HEK293 (cell line): Measurements from ENCODE around the gene RNF11.
A peak's percentile ranks its signal among the peaks of the same experiment; 100 is the strongest.

Experiments used
- GLIS2 ChIP-seq: fragments of 450-650 bp; formaldehyde crosslinking; IDR thresholded peaks from 2 replicates; pipeline ENCODE4 v1.5.1; 2016; ENCODE audit warnings: missing biosample characterization, missing genetic modification characterization
- KLF7 ChIP-seq: fragments of 450-650 bp; formaldehyde crosslinking; IDR thresholded peaks from 2 replicates; pipeline ENCODE4 v1.5.1; 2016; ENCODE audit warnings: missing biosample characterization, missing genetic modification characterization, borderline replicate concordance
- MYNN ChIP-seq: fragments of 450-650 bp; formaldehyde crosslinking; IDR thresholded peaks from 2 replicates; pipeline ENCODE4 v1.5.1; 2016; ENCODE audit warnings: missing biosample characterization, missing genetic modification characterization, borderline replicate concordance
- PRDM1 ChIP-seq: fragments of 450-650 bp; formaldehyde crosslinking; IDR thresholded peaks from 2 replicates; pipeline ENCODE4; 2016; ENCODE audit warnings: missing biosample characterization, missing genetic modification characterization
- SETDB1 ChIP-seq: IDR thresholded peaks from one replicate; pipeline ENCODE4 v1.6.1; 2017; ENCODE audit warnings: mild to moderate bottlenecking, low read length, moderate library complexity, mixed read lengths; ENCODE audit not compliant: insufficient read length
- SP7 ChIP-seq: fragments of 450-650 bp; formaldehyde crosslinking; IDR thresholded peaks from 2 replicates; pipeline ENCODE4 v1.5.1; 2016; ENCODE audit warnings: missing biosample characterization, missing genetic modification characterization
- ZNF114 ChIP-seq: fragments of 450-650 bp; formaldehyde crosslinking; IDR thresholded peaks from 2 replicates; pipeline ENCODE4 v1.5.0; 2017; ENCODE audit warnings: missing biosample characterization, missing genetic modification characterization
- ZNF121 ChIP-seq: fragments of 450-650 bp; formaldehyde crosslinking; IDR thresholded peaks from 2 replicates; pipeline ENCODE4 v1.5.1; 2016; ENCODE audit warnings: missing biosample characterization, missing genetic modification characterization
- ZNF132 ChIP-seq: fragments of 450-650 bp; formaldehyde crosslinking; IDR thresholded peaks from 2 replicates; pipeline ENCODE4 v1.5.1; 2017; ENCODE audit warnings: missing biosample characterization, missing genetic modification characterization, borderline replicate concordance
- ZNF133 ChIP-seq: fragments of 450-650 bp; formaldehyde crosslinking; IDR thresholded peaks from 2 replicates; pipeline ENCODE4 v1.5.1; 2016; ENCODE audit warnings: missing biosample characterization, missing genetic modification characterization
- ZNF155 ChIP-seq: fragments of 450-650 bp; formaldehyde crosslinking; IDR thresholded peaks from 2 replicates; pipeline ENCODE4 v1.5.1; 2016; ENCODE audit warnings: missing biosample characterization, missing genetic modification characterization
- ZNF24 ChIP-seq: fragments of 450-650 bp; formaldehyde crosslinking; IDR thresholded peaks from 2 replicates; pipeline ENCODE4 v1.5.1; 2016; ENCODE audit warnings: missing biosample characterization, missing genetic modification characterization
- ZNF292 ChIP-seq: fragments of 450-650 bp; formaldehyde crosslinking; IDR thresholded peaks from 2 replicates; pipeline ENCODE4 v1.5.1; 2016; ENCODE audit warnings: low read depth, missing biosample characterization, missing genetic modification characterization, borderline replicate concordance
- ZNF311 ChIP-seq: fragments of 450-650 bp; formaldehyde crosslinking; IDR thresholded peaks from 2 replicates; pipeline ENCODE4 v1.5.1; 2017; ENCODE audit warnings: missing biosample characterization, missing genetic modification characterization, borderline replicate concordance
- ZNF366 ChIP-seq: fragments of 450-650 bp; formaldehyde crosslinking; conservative IDR thresholded peaks from 2 replicates; pipeline ENCODE4 v1.5.1; 2016; ENCODE audit warnings: missing biosample characterization, missing genetic modification characterization
- ZNF391 ChIP-seq: fragments of 450-650 bp; formaldehyde crosslinking; IDR thresholded peaks from 2 replicates; pipeline ENCODE4 v1.5.1; 2016; ENCODE audit warnings: low read depth, missing biosample characterization, missing genetic modification characterization, borderline replicate concordance
- ZNF510 ChIP-seq: fragments of 450-650 bp; formaldehyde crosslinking; IDR thresholded peaks from 2 replicates; pipeline ENCODE4 v1.5.1; 2018; ENCODE audit warnings: mild to moderate bottlenecking, missing genetic modification characterization, missing biosample characterization; ENCODE audit not compliant: insufficient replicate concordance
- ZNF544 ChIP-seq: fragments of 450-650 bp; formaldehyde crosslinking; IDR thresholded peaks from 2 replicates; pipeline ENCODE4 v1.5.0; 2017; ENCODE audit warnings: missing biosample characterization, missing genetic modification characterization
- ZNF596 ChIP-seq: fragments of 450-650 bp; IDR thresholded peaks from 2 replicates; pipeline ENCODE4 v1.5.0; 2018; ENCODE audit warnings: missing biosample characterization, mild to moderate bottlenecking, missing genetic modification characterization, moderate library complexity
- ZNF654 ChIP-seq: fragments of 450-650 bp; formaldehyde crosslinking; IDR thresholded peaks from 2 replicates; pipeline ENCODE4 v1.5.1; 2016; ENCODE audit warnings: low read depth, missing biosample characterization, missing genetic modification characterization
- ZNF785 ChIP-seq: fragments of 450-650 bp; formaldehyde crosslinking; IDR thresholded peaks from 2 replicates; pipeline ENCODE4 v1.5.1; 2016; ENCODE audit warnings: missing biosample characterization, missing genetic modification characterization
- TF ChIP-seq, protein P1 (sequence below): fragments of 450-650 bp; formaldehyde crosslinking; IDR thresholded peaks from 2 replicates; pipeline ENCODE4 v1.5.1; 2017; ENCODE audit warnings: missing biosample characterization, missing genetic modification characterization
- TF ChIP-seq, protein P2 (sequence below): fragments of 450-650 bp; IDR thresholded peaks from 2 replicates; pipeline ENCODE4 v1.5.1; 2018; ENCODE audit warnings: missing biosample characterization, missing genetic modification characterization
- TF ChIP-seq, protein P3 (sequence below): fragments of 450-650 bp; formaldehyde crosslinking; IDR thresholded peaks from 2 replicates; pipeline ENCODE4 v1.5.1; 2016; ENCODE audit warnings: missing biosample characterization, missing genetic modification characterization
- TF ChIP-seq, protein P4 (sequence below): fragments of 450-650 bp; formaldehyde crosslinking; IDR thresholded peaks from 2 replicates; pipeline ENCODE4 v1.5.1; 2016; ENCODE audit warnings: missing biosample characterization, missing genetic modification characterization
- TF ChIP-seq, protein P5 (sequence below): fragments of 450-650 bp; formaldehyde crosslinking; conservative IDR thresholded peaks from 2 replicates; pipeline ENCODE4 v1.5.1; 2016; ENCODE audit warnings: low read depth, missing biosample characterization, missing genetic modification characterization
- TF ChIP-seq, protein P6 (sequence below): fragments of 450-650 bp; formaldehyde crosslinking; IDR thresholded peaks from 2 replicates; pipeline ENCODE4 v1.5.1; 2016; ENCODE audit warnings: missing biosample characterization, missing genetic modification characterization

RNF11 gene

DNA sequence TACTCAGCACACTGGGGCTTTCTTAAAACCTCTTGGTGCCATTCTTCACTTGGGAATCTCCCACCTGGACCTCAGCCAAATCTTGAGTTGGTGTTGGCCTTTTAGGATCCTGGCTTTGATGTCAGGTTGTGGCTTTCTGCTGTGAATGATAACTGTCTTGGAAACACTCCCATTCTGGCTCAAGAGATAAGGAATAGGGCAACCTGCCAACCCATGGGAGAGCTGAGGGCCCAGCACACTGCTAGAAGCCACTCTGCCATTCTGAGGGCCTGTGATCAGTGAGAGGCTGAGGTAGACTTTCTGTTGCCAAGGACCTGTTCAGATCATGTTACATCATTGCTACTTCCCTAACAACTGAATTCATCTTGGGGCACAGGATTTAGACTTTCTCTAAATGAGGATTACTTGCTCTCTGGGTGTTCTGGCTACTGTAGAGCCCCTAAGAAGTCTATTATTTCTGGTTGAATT lies 48.4 kb downstream of the RNF11 start (continued):
- TF ChIP-seq ZNF292 (tag by site-specific recombination) (no peak), ZNF510 (tag by site-specific recombination) (no peak), ZNF114 (no peak), ZNF133 (tag by site-specific recombination) (no peak), ZNF132 (tag by site-specific recombination) (no peak), ZNF24 (tag by site-specific recombination) (peak; percentile 84), ZNF155 (tag by site-specific recombination) (no peak), ZNF391 (tag by site-specific recombination) (no peak), ZNF366 (tag by site-specific recombination) (peak; percentile 97), MYNN (tag by site-specific recombination) (no peak), ZNF785 (tag by site-specific recombination) (no peak), SP7 (tag by site-specific recombination) (peak; percentile 97), PRDM1 (tag by site-specific recombination) (peak; percentile 80), ZNF544 (tag by site-specific recombination) (no peak), ZNF596 (tag by site-specific recombination) (no peak), GLIS2 (no peak), SETDB1 (no peak), ZNF121 (no peak), ZNF311 (tag by site-specific recombination) (no peak), ZNF654 (tag by site-specific recombination) (no peak), KLF7 (tag by site-specific recombination) (peak; percentile 68; the same call in 1 of the 2 replicates)
- TF ChIP-seq, protein P1, sequence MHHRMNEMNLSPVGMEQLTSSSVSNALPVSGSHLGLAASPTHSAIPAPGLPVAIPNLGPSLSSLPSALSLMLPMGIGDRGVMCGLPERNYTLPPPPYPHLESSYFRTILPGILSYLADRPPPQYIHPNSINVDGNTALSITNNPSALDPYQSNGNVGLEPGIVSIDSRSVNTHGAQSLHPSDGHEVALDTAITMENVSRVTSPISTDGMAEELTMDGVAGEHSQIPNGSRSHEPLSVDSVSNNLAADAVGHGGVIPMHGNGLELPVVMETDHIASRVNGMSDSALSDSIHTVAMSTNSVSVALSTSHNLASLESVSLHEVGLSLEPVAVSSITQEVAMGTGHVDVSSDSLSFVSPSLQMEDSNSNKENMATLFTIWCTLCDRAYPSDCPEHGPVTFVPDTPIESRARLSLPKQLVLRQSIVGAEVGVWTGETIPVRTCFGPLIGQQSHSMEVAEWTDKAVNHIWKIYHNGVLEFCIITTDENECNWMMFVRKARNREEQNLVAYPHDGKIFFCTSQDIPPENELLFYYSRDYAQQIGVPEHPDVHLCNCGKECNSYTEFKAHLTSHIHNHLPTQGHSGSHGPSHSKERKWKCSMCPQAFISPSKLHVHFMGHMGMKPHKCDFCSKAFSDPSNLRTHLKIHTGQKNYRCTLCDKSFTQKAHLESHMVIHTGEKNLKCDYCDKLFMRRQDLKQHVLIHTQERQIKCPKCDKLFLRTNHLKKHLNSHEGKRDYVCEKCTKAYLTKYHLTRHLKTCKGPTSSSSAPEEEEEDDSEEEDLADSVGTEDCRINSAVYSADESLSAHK, result peak; percentile 70; the same call in 1 of the 2 replicates
- TF ChIP-seq, protein P2, sequence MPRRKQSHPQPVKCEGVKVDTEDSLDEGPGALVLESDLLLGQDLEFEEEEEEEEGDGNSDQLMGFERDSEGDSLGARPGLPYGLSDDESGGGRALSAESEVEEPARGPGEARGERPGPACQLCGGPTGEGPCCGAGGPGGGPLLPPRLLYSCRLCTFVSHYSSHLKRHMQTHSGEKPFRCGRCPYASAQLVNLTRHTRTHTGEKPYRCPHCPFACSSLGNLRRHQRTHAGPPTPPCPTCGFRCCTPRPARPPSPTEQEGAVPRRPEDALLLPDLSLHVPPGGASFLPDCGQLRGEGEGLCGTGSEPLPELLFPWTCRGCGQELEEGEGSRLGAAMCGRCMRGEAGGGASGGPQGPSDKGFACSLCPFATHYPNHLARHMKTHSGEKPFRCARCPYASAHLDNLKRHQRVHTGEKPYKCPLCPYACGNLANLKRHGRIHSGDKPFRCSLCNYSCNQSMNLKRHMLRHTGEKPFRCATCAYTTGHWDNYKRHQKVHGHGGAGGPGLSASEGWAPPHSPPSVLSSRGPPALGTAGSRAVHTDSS (tag by site-specific recombination), result no peak
- TF ChIP-seq, protein P3, sequence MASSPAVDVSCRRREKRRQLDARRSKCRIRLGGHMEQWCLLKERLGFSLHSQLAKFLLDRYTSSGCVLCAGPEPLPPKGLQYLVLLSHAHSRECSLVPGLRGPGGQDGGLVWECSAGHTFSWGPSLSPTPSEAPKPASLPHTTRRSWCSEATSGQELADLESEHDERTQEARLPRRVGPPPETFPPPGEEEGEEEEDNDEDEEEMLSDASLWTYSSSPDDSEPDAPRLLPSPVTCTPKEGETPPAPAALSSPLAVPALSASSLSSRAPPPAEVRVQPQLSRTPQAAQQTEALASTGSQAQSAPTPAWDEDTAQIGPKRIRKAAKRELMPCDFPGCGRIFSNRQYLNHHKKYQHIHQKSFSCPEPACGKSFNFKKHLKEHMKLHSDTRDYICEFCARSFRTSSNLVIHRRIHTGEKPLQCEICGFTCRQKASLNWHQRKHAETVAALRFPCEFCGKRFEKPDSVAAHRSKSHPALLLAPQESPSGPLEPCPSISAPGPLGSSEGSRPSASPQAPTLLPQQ (tag by site-specific recombination), result peak; percentile 96
- TF ChIP-seq, protein P4, sequence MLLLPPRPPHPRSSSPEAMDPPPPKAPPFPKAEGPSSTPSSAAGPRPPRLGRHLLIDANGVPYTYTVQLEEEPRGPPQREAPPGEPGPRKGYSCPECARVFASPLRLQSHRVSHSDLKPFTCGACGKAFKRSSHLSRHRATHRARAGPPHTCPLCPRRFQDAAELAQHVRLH (tag by site-specific recombination), result peak; percentile 64
- TF ChIP-seq, protein P5, sequence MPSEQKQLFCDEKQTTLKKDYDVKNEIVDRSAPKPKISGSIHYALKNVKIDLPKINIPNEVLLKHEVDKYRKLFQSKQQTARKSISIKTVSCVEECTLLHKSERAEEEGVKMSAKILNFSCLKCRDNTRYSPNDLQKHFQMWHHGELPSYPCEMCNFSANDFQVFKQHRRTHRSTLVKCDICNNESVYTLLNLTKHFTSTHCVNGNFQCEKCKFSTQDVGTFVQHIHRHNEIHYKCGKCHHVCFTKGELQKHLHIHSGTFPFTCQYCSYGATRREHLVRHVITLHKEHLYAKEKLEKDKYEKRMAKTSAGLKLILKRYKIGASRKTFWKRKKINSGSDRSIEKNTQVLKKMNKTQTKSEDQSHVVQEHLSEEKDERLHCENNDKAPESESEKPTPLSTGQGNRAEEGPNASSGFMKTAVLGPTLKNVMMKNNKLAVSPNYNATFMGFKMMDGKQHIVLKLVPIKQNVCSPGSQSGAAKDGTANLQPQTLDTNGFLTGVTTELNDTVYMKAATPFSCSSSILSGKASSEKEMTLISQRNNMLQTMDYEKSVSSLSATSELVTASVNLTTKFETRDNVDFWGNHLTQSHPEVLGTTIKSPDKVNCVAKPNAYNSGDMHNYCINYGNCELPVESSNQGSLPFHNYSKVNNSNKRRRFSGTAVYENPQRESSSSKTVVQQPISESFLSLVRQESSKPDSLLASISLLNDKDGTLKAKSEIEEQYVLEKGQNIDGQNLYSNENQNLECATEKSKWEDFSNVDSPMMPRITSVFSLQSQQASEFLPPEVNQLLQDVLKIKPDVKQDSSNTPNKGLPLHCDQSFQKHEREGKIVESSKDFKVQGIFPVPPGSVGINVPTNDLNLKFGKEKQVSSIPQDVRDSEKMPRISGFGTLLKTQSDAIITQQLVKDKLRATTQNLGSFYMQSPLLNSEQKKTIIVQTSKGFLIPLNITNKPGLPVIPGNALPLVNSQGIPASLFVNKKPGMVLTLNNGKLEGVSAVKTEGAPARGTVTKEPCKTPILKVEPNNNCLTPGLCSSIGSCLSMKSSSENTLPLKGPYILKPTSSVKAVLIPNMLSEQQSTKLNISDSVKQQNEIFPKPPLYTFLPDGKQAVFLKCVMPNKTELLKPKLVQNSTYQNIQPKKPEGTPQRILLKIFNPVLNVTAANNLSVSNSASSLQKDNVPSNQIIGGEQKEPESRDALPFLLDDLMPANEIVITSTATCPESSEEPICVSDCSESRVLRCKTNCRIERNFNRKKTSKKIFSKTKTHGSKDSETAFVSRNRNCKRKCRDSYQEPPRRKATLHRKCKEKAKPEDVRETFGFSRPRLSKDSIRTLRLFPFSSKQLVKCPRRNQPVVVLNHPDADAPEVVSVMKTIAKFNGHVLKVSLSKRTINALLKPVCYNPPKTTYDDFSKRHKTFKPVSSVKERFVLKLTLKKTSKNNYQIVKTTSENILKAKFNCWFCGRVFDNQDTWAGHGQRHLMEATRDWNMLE (tag by site-specific recombination), result no peak; the same call in 1 of the 2 replicates
- TF ChIP-seq, protein P6, sequence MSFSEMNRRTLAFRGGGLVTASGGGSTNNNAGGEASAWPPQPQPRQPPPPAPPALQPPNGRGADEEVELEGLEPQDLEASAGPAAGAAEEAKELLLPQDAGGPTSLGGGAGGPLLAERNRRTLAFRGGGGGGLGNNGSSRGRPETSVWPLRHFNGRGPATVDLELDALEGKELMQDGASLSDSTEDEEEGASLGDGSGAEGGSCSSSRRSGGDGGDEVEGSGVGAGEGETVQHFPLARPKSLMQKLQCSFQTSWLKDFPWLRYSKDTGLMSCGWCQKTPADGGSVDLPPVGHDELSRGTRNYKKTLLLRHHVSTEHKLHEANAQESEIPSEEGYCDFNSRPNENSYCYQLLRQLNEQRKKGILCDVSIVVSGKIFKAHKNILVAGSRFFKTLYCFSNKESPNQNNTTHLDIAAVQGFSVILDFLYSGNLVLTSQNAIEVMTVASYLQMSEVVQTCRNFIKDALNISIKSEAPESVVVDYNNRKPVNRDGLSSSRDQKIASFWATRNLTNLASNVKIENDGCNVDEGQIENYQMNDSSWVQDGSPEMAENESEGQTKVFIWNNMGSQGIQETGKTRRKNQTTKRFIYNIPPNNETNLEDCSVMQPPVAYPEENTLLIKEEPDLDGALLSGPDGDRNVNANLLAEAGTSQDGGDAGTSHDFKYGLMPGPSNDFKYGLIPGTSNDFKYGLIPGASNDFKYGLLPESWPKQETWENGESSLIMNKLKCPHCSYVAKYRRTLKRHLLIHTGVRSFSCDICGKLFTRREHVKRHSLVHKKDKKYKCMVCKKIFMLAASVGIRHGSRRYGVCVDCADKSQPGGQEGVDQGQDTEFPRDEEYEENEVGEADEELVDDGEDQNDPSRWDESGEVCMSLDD (tag by site-specific recombination), result no peak
